Umbilical cord (tissue), 2 donors: ENCODE measurements around the gene TEX10. TPM values are rescaled to one million over a fixed set of nuclear protein-coding genes. Genes with fewer than 3 reads are reported as not detected.
"Not testable (repeated sequence)": the region's sequence is repeated elsewhere in the genome, so short reads cannot be mapped to it uniquely, and the experiment has no call there.

Experiments
- DNase-seq: peaks from one replicate; pipeline ENCODE4 v3.0.0-alpha.2; 2015; ENCODE audit warnings: low spot score
- total RNA-seq: library from RNA; depleted of rRNA; stranded (reverse); fragments of >200 nt; gene quantifications from one replicate; pipeline ENCODE4 v1.2.3, GENCODE V29; 2014; ENCODE audit warnings: low replicate concordance; ENCODE audit not compliant: insufficient read depth

The TEX10 gene
- 21.7 TPM for total RNA-seq

GRCh38 chr9:100352727-100353505 is at the start of gene TEX10:
Gene TEX10, minus strand, starts transcription at chr9:100352942. Its CDS starts 3,579 bp downstream, at chr9:100349363.
- DNase-seq = peak; percentile 92

- no peak for DNase-seq
Observed at GRCh38 chr9:100401042-100401441, 48.3 kb upstream of the TEX10 start.

- DNase-seq = no peak
Observed at GRCh38 chr9:100397529-100398266, 45.0 kb upstream of the TEX10 start.

- no peak for DNase-seq
Observed at GRCh38 chr9:100396769-100397168, 44.0 kb upstream of the TEX10 start.

- no peak for DNase-seq
Observed at GRCh38 chr9:100394816-100395215, 42.1 kb upstream of the TEX10 start.

GRCh38 chr9:100394032-100394695 is 41.4 kb upstream of the TEX10 start:
- no peak for DNase-seq

GRCh38 chr9:100392989-100393388 is 40.2 kb upstream of the TEX10 start:
- not testable (repeated sequence) for DNase-seq

- DNase-seq = peak; percentile 45
Observed at GRCh38 chr9:100379862-100380261, 27.1 kb upstream of the TEX10 start.

GRCh38 chr9:100377015-100377414 is 24.3 kb upstream of the TEX10 start:
- no peak for DNase-seq

GRCh38 chr9:100375658-100376057 is 22.9 kb upstream of the TEX10 start:
- peak; percentile 28 for DNase-seq

GRCh38 chr9:100372648-100373047 is 19.9 kb upstream of the TEX10 start:
- no peak for DNase-seq

GRCh38 chr9:100370064-100370723 is 17.5 kb upstream of the TEX10 start:
- no peak for DNase-seq

- DNase-seq = no peak
Observed at GRCh38 chr9:100368672-100369071, 15.9 kb upstream of the TEX10 start.

GRCh38 chr9:100366121-100366520 is 13.4 kb upstream of the TEX10 start:
- no peak for DNase-seq

GRCh38 chr9:100364013-100364412 is 11.3 kb upstream of the TEX10 start:
- DNase-seq = no peak

- DNase-seq = no peak
Observed at GRCh38 chr9:100359057-100359456, 6.3 kb upstream of the TEX10 start.

- DNase-seq = no peak
Observed at GRCh38 chr9:100357501-100357900, 4.8 kb upstream of the TEX10 start.

GRCh38 chr9:100355561-100355960 is 2.8 kb upstream of the TEX10 start:
- DNase-seq = no peak

GRCh38 chr9:100354121-100354800 is 1.5 kb upstream of the TEX10 start:
- no peak for DNase-seq

- DNase-seq = peak; percentile 35
Observed at GRCh38 chr9:100352201-100352726, 478 bp downstream of the TEX10 start.

GRCh38 chr9:100351508-100351907 is 1.2 kb downstream of the TEX10 start:
- no peak for DNase-seq
